T-helper 2 cell treated with Interferon-gamma antibody and Interleukin-4, amounts not matched to agents 100 ng/mL and 5 ng/mL, for 36 hours (primary cell): ENCODE results near the gene ISG15. TPM values are rescaled to one million over a fixed set of nuclear protein-coding genes. Genes with fewer than 3 reads are reported as not detected.
"Not testable (repeated sequence)": the region's sequence is repeated elsewhere in the genome, so short reads cannot be mapped to it uniquely, and the experiment has no call there.

ENCODE experiments used
- intact Hi-C: fragments of 100-400 bp; cut with micrococcal nuclease; formaldehyde crosslinking; loops from one replicate; pipeline ENCODE4 v1.15.1; 2023
- total RNA-seq: library from RNA; stranded (reverse); gene quantifications from 2 replicates; pipeline ENCODE4 v1.2.3, GENCODE V29; 2022

ISG15 gene
- total RNA-seq, 1 donor from 2014 or later, result 102 TPM

GRCh38 chr1:975365-975764 lies 37.9 kb upstream of the ISG15 start:
- intact Hi-C loops, result loop anchor here (5.0 kb wide), 1 partner anchor 68 kb away; no protein-coding TSS in a partner anchor

DNA sequence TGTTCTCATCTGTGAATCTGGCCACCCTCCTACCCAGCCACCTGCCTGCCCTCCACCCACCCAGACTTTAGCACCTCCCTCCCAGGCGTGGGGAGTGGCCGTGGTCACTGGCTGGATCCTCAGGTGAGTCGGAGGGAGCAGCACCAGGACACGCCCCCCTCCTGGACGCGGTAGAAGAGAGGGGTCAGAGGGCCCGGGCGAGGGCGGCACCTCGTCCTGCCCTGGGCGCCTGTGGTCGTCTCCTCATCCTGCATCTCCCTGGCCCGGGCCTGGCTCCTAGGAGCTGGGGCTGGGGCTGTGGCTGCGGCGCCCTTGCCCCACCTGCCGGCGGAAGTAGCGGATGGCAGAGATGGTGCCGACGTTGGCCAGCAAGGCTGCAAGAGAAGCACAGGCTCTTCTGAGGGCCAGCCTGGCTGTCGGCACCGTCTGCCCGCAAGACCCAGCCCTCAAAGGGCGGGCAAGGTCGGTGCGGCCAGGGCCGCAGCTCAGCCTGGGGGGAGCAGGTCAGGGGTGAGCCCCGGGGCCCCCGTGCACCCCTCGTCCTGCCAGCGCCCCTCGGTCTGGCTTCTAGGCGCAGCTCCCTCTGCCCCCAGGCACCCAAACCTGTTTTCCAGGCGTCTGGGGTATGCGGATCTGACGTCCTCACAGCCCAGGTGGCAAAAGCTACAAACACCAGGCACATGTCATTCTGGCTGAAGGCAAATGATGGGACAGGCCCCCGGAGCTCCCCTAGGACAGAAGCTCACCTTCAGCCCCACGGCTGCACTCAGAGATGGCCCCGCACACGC lies 37.2 kb upstream of the ISG15 start:
- intact Hi-C loops, result loop anchor here (5.0 kb wide), 1 partner anchor 69 kb away; no protein-coding TSS in a partner anchor

- intact Hi-C loops, result loop anchor here (5.0 kb wide), 1 partner anchor 69 kb away; no protein-coding TSS in a partner anchor
These were observed 36.5 kb upstream of the ISG15 start for GRCh38 chr1:976791-977190.

- intact Hi-C loops, result loop anchor here (5.0 kb wide), 1 partner anchor 71 kb away; no protein-coding TSS in a partner anchor
These were observed 35.0 kb upstream of the ISG15 start for GRCh38 chr1:978069-978834.

DNA sequence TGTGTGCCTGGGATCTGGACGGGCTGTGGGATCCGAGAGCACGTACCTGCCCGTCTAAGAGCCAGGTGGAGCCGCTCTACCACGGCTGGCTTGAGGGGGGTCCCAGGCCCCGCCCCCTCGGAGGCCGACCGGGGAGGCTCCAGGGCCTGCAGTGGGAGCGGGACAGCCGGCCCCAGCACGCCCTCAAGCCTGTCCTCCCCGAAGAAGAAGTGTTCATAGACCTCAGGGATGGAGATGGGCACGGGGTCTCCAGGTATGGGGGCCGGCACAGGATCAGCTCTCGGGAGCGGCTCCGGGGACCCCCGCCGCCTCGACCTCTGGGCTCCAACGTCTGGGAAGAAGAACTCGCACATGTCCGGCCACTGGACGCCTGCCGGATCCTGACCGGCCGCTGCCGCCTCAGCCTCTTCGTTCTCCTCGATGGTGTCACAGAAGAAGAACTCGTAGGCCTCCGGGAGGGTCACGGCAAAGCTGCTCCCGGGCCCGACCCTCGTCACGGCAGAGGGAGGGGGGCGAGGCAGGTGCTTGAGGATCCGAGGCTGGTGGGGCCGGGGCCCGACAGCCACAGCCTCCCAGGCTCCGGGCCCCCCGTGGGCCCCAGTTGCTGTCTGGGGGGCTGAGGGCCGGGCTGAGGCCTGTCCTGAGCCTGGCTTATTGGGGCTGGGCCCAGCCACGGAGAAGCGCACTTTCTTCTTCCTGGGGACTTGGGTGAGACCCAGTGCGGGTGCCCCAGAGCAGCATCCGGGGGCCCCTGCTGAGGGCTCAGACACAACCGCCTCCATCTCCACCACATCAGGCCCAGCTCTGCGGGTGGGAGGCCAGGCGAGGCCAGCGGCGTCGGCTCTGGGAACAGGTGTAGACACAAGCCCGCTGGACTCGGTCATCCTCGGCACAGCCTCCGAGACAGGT lies 34.2 kb upstream of the ISG15 start:
- intact Hi-C loops, result loop anchor here (5.0 kb wide), 1 partner anchor 72 kb away; no protein-coding TSS in a partner anchor

DNA sequence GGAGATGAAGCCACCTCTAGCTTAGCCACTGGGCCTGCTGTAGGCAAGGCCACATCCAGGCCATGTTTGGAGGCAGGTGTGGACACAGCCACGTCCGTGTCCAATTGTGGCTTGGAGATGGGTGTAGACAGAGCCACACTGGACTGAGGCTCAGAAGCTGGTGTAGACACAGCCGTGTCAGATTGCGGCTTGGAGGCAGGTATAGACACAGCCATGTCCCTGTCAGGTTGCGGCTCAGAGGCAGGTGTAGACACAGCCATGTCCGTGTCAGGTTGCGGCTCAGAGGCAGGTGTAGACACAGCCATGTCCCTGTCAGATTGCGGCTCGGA lies 33.6 kb upstream of the ISG15 start:
- intact Hi-C loops, result loop anchor here (5.0 to 10.0 kb wide), 2 partner anchors 55 to 72 kb away; no protein-coding TSS in a partner anchor

GRCh38 chr1:980137-980571 lies 33.1 kb upstream of the ISG15 start:
- intact Hi-C loops, result loop anchor here (10.0 kb wide), 1 partner anchor 55 kb away; no protein-coding TSS in a partner anchor

GRCh38 chr1:980602-981395 lies 32.5 kb upstream of the ISG15 start:
- intact Hi-C loops, result loop anchor here (10.0 kb wide), 1 partner anchor 54 kb away; no protein-coding TSS in a partner anchor

DNA sequence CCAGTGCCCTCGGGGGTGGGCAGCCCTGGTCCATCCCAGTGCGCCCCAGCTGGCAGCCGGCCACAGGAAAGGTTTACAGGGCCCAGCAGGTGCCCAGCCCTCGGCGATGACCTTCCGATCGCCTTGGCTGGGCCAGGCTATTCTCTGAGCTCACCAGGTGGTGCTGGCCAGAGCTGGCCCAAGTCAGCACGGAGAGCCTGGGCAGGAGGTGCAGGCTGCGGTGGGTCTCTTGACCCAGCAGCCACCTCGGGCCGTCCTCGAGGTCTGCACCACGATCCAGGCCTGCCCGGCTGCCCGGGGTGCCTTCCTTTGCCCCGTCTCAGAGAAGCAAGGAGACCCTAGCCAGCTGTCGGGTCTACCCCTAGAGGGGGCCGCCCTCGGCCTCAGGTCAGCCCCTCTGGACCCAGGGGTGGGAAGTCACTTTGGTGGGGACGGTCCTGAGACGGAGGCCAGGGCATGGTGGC lies 31.8 kb upstream of the ISG15 start:
- intact Hi-C loops, result loop anchor here (10.0 kb wide), 1 partner anchor 53 kb away; no protein-coding TSS in a partner anchor

DNA sequence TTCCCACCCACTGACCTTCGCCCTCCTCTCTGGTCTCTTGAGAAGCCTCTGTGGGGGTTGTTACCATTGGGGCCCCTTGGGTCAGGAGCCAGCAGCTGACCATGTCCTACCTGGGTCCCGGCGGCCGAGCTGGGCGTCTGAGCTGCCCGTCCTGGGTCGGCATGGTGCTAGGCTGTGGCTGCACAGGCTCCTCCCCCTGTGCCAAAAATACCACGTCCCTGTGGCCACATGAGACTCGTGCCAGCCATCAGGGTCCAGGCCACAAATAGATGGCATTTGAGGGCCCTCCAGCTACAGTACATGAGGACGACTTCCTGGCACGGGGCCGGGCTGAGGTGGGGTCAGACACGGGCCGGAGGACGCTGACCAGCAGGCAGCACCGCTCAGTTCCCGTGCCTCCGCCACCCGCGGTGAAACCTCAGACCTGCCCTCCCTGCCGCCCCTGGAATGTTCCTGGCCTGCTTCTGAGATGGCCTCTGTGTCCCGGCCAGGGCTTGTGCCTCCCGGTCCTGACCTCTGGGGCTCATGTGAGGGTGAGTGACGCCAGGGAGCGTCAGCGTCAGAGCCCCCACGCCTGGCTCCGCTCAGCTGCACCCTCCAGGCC lies 31.2 kb upstream of the ISG15 start, which contains the start of gene PERM1:
Gene PERM1, minus strand, starts transcription at position 139 of the 604 bp plus-strand sequence. CDS start 1,064 bp downstream, outside the sequence.
- intact Hi-C loops, result loop anchor here (10.0 kb wide), 1 partner anchor 53 kb away; no protein-coding TSS in a partner anchor

DNA sequence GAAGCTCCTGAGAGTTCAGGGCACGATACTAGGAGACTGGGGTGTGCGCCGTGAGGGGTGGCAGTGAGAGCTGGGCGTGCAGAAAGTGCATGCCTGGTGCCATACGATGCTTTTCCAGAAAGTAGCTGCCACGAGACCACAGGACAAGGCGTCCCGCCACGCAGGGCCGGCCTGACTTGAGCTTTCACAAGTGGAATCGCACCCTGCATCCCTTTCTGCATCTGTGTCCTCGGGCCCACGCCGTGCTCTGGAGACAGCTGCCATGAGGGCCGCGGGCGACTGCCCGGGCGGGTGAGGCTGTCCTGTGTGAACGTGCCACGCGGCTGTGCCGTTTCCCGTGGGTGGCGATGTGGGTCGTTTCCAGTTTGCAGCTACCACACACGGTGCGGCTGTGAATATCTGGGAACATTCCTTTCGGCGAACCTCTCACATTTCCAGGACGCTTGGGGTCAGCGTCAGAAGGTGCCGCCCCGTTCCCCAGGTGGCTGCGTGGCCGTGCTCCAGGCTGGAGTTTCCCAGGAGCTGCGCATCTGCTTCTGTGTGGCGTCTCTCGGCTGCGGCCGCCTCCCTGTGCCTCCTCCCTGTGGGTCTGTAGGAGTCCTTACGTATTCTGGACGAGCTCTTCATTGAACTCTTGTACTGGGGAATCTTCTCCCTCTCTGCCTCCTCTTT lies 30.4 kb upstream of the ISG15 start:
- intact Hi-C loops, result loop anchor here (10.0 kb wide), 1 partner anchor 52 kb away; no protein-coding TSS in a partner anchor

DNA sequence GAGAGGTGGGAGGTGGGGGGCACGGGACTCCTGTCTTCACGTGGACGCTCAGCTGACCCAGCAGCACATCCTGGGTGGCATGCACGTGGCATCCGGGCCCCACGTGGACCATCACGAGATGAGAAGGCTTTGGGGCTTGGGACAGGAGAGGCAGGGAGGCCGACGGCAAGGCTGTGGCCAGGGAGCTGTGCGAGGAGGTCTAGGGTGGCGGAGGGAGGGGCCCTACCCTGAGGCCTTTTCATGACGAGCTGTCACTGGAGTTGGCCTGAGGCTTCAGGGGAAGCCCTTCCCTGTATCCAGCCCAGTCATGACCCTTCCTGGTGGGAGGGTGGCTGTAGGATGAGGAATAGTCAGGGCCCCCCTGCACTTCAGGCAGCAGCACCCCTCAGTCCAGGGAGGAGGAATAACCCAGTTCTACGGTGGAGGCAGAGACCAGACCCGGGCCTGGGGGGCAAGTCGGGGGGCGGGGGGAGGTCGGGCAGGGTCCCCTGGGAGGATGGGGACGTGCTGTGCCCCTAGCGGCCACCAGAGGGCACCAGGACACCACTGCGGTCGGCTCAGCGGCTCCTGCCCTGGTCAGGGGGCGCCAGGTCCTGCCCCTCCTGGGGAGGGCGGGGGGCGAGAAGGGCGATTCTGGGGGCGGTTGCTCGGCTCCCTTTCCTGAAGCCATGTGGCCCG lies 29.4 kb upstream of the ISG15 start:
- intact Hi-C loops, result loop anchor here (1.0 to 10.0 kb wide), 2 partner anchors 51 to 79 kb away; no protein-coding TSS in a partner anchor

DNA sequence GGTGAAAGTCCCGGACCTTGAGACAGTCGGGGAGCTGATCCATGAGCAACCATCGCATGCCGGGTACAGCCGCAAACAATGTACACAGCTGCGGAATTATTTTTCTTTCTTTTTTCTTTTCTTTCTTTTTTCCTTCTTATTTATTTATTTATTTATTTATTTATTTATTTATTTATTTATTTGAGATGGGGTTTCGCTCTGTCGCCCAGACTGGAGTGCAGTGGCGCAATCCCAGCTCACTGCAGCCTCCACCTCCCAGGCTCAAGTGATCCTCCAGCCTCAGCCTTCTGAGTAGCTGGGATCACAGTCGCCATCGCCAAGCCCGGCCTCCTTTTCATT lies 28.9 kb upstream of the ISG15 start:
- intact Hi-C loops, result loop anchor here (1.0 to 10.0 kb wide), 2 partner anchors 50 to 79 kb away; no protein-coding TSS in a partner anchor

DNA sequence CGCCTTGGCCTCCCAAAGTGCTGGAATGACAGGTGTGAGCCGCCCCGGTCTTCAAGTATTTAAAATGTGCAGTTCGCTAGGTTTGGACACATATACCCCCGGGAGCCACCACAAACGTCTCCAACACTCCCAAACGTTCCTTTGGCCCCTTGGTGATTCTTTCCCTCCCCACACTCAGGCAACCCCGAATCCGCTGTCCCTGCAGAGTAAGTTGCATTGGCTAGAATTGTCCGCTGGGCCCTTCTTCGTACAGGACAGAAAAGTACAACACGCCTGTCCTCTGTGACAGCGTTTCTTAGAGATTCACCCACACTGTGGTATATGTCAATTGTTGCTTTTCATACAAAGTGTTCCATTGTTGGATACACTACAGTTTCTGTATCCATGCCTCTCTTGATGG lies 28.2 kb upstream of the ISG15 start:
- intact Hi-C loops, result loop anchor here (10.0 kb wide), 1 partner anchor 50 kb away; no protein-coding TSS in a partner anchor

- intact Hi-C loops, result loop anchor here (10.0 kb wide), 1 partner anchor 47 kb away; no protein-coding TSS in a partner anchor
These were observed 25.2 kb upstream of the ISG15 start for GRCh38 chr1:988061-988460.

DNA sequence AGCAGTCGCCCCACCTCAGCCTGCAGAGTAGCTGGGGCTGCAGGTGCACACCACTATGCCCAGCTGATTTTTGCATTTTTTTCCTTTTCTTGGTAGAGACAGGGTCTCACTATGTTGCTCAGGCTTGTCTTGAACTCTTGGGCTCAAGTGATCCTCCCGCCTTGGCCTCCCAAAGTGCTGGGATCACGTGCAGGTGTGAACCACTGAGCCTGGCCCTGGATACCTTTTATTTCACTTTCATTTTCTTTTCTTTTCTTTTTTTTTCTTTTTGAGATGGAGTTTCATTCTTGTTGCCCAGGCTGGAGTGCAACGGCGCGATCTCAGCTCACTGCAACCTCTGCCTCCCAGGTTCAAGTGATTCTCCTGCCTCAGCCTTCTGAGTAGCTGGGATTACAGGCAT lies 22.0 kb upstream of the ISG15 start:
- intact Hi-C loops, result not testable (repeated sequence)

- intact Hi-C loops, result no loop called here
These were observed 21.4 kb upstream of the ISG15 start for GRCh38 chr1:991895-992294.

- intact Hi-C loops, result no loop called here
These were observed 20.9 kb upstream of the ISG15 start for GRCh38 chr1:992362-992761.
